UCSD-AML1 (cell line): ENCODE measurements around the gene TBL1X.
"Not testable (repeated sequence)": the region's sequence is repeated elsewhere in the genome, so short reads cannot be mapped to it uniquely, and the experiment has no call there.

ENCODE experiments used
- DNase-seq: peaks from one replicate; lab custom pipeline; 2025; ENCODE audit not compliant: unreplicated experiment; lab: John Stamatoyannopoulos, UW

The TBL1X gene

DNA sequence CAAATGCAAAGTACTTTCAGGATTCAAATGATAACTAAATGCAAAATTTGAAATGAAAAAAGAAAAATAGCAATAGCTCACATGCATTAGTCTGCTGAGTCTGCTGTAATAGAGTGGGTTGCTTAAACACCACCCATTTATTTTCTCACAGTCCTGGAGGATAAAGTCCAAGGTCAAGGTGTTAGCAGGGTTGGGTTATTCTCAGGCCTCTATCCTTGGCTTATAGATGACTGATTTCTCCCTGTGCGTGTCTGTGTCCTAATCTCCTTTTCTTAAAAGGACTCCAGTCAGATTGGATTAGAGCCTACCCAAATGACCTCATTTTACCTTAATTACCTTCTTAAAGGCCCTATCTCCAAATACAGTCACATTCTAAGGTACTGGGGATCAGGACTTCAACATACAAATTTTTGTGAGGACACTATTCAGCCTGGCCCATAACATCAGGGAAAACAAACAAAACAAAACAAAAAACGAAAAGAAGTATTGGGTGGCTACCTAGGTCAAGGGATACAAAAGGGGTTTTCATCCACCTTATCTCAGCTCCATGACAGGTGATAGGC lies 6.3 kb upstream of the TBL1X start:
- DNase-seq = no peak

DNA sequence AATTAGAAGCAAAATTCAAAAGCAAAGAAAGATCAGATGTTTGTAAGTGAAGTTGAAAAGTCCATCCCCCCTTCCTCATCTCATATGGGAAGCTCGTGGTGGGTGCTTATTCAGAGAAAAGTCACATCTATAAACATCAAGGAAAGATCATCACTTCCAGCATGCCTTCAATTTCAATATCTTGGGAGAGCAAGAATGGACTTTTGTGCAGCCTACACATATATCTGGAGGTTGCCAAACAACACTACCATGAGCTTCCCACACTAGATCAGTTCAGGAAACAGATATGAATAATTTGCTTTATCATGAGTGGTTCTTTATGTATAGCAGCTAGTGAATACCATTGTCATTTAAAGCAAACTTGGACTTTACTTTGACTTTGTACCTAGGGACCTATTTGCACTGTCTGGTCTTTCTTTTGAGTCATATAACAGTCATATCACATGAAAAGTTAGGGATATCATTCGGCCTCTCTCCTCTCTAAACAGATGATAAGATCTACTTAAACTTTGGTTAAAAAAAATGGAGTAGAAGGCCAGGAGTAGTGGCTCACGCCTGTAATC lies 5.6 kb upstream of the TBL1X start:
- DNase-seq = no peak

DNA sequence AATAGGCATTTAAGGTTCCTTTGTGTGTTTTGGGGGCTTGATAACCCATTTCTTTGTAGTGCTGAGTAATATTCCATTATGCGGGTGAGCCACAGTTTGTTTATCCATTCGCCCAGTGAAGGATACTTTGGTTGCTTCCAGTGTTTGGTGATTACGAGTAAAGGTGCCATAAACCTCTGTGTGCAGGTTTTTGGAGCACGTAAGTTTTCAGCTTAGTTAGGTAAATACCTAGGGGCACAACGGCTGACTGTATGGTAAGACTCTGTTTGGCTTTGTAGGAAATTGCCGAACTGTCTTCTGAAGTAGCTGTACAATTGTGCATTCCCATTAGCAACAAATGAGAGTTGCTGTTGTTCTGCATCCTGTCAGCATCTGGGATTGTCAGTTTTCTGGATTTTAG lies 3.8 kb upstream of the TBL1X start:
- no peak for DNase-seq

DNA sequence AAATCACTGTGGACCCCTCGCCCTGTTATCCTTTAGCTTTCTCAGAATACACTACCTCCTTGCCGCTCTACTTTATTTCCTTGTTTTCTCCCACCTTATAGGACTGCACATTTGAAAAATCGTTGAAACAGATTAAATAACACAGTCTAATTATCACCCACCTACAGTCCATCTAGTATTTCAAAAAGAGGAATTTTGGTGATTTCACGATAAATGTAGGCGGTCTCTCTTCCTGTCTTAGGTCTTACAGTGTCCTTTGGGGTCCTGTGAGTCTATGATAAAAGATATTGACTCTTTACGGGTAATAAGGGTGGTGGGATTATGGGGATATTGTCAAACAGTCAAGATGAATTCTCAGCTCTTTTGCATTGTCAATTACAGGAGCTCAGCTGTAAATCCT lies 2.4 kb upstream of the TBL1X start:
- DNase-seq = no peak

DNA sequence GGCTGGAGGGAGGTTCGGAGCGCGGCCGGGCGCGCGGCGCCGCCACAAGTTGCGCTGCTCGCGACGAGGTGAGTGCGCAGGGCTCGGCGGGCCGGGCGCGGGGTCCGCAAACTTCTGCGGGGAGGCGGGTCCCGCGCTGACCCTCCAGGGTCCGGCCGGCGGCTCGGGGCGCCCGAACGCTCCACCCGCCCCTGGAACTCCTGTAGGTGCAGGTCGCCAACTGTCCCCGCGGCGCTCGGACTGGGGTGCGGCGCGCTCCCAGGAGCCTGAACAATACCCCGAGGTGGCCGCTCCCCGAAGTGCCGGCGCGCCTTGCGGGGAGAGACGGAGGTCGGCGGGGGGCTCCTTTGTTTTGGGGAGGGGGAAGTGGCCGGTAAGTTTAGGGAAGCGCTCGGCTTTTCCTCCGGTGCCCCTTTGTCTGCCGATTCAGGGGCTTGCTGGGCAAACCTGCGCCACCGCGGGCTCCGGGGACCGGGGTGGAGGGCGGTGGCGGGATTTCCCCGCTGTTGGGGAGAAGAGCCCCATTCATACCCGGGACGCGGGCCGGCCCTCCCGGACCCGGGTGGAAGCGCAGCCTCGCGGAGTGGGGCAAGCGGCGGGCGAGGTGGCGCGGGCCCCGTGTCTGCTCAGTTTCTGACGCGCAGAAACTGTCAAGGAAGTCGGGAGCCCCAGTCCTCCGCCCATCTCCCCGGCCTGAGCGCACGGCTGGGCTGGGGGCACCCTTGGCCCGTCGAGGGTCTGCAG lies 694 bp downstream of the TBL1X start:
- DNase-seq = peak; percentile 37

DNA sequence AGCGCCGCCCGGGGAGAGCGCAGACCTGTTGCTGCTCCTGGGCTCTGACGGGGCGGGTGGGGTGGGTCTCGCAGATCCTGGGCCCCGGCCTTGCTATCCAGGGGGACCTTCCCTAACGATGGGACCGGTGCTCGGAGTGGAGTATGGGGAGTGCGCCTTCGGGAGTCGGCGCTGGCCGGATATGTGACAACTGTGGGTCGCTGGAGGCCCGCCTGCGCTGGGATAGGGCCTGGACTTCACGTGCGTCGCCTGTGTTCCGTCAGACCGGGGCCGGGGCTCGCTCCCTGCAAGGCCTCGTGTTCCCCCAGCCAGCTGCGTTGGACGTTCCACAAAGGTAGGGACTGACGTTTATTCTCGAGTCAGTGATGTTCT lies 1.3 kb downstream of the TBL1X start:
- peak; percentile 30 for DNase-seq

DNA sequence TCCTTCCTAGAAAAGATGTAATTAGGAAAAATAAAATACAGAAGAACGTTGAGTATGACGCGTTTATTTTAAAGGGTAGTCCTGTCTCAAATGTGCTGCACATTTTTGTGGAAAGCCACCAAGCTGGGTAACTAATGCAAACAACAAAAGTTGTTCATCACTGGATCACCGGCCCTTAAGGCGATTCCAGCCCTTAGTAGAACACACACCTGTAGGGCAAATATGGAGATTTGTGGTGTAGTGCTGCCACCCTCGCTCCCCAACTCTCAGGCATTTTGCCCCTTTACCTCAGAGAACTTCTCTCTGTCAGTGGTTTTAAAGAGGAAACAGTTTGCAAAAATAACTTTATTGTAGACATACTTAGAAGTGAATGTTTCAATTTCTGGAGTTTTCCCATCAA lies 1.9 kb downstream of the TBL1X start:
- no peak for DNase-seq

DNA sequence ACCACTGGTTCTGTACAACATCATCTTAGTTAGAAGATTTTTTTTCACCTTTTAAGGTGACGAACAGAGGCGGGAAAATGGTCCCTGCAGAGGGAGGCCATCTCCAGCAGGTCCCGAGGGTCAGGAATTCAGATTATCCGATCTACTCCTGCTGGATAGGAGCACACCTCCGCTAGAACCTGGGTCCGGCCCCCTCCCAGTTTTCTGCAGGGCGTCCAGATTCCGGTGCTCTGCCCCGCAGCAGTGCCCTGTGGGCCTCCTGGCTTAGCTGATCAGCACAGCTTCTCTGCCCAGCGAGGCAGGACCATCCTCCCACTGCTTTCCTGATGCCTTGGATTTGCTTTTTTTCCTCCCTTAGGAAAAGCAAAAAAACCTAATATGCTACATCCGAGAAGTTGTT lies 2.3 kb downstream of the TBL1X start:
- DNase-seq = no peak

DNA sequence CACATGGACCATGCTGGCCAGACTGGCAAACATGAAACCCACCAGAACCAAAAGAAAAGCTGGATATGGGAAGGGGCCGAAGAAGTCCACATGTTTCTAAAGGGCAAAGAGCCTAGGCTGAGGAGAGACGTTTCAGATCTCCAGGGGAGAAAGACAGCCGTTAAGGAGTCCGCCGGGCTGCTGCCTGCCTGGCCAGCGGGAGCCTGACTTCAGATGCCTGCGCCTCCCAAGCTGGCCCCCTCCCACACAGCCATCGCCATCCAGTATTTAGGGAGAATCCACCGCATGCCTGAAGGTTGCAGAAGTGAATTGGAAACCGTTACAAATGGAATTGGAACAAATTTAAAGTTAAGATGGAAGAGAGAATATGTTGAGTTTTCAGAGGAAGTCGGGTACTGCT lies 2.9 kb downstream of the TBL1X start:
- DNase-seq = no peak

DNA sequence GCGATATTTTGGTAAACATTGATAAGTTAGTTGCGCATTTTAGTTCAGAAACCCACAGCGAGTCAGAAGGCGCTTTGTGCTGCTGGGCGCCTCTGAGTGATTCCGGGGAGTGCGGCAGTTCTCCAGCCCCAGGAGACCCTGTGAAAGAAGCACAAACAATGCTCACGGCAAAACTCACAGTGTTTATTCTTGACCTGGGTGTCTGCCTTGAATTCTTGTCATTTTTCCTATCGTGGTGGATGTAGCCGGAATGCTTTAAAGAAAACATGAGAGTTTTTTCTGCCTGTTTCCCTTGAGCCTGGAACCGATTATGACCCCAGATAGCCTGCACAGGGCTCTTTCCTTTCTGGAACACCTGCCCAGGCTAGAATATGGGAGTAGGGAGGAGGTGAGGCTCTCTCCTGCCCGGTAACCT lies 6.7 kb downstream of the TBL1X start:
- DNase-seq = no peak

DNA sequence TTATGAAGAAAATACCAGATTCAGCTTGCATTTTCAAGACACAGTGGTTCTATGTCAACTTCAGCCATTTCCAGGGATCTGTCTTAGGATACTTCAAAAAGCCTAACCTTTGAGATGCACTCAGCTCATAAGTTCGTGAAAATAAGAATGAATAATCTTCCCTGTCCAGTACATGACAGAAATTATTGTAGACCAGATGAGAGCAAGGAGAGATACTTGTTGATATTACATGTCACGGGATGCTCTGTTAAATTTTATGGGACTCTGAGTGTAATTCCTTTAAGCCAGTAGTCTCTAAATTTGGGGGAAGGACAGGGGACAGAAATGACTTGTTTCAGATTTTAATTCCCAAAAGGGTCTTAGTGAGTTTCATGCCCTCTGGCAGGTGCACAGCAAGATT lies 8.8 kb downstream of the TBL1X start:
- DNase-seq = no peak

DNA sequence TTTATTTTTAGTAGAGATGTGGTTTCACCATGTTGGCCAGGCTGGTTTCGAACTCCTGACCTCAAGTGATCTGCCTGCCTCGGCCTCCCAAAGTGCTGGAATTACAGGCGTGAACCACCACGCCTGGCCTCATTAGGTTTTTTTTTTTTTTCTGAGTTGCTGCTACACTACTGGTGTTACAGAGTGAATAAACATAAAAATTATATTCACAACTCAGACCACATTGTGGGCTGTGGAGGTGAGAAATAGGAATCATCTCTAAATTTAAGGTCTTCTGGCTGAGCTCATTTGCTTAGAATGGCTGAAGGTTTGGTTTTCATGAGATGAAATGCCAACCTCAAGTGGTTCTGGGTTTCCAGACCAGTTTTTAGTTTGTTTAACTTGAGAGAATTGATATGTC lies 10.6 kb downstream of the TBL1X start:
- DNase-seq = not testable (repeated sequence)

DNA sequence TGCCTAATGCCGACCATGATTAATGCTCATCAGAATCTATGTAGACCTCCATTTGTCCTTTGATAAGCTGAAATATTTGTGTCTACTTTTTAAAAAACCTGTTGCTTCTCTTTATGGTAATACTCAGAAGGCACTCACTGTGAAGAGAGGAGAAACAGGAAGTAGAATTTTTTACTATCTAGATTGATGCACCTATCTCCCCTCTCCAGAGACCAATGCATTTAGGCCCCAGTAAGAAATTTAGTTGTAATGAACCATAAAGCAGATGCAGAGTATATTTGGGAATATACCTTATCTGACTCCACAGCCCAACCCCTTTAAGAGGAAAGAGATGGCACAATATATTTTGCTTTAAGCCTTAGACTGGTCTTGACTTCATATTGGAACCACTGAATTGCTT lies 11.1 kb downstream of the TBL1X start:
- no peak for DNase-seq

DNA sequence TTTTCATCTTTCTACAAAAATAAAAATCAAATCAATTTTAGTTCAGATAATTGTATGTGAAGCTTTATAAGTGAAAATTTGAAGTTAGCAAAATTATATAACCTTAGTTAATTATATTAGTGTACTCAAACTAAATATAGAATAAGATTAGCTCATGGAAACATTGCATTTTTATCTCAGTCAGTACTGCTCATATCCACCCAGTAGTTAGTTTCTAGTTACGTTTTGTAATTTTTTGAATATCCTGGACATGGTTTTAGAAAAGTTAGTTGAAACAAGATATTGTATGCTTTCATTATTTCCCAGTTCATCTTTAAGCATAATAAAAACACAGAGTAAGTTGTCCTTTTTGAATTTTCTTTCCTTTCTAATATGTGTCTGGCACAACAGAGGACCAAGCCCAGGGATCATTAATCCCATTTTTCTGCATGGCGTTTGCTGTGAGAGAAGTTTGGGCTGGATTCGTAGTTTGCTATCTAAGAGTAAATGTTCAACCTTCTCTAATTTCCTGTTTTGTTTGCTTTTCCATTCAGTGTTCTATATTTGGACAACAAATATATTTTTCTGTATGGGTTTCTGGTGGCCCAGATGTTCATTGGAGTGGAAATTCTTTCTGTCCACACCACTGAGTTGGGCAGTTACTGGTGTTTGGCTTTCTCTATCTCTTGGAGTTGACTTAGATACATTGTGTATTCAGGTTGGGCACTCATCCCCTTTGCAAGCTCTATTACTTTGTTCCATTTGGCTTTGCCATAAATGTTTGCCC lies 12.1 kb downstream of the TBL1X start:
- DNase-seq = no peak

DNA sequence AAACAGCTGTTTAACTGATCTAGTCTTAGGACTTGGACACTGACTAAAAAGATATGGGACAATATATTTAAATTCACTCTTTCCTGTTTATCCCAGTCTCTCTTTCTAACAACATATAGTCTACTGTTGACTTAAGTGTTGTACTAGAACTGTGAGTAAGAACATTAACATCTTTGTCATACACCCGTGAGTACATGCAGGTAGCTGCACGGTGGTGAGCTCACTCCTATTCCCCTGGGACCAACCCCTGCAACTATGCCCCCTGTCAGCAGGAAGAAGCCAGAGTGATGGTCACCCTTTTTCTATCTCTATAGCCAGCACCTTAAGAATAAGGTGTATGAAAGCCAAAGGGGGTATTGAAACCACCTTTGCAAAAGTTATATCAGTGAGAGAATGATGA lies 17.6 kb downstream of the TBL1X start:
- DNase-seq = no peak

DNA sequence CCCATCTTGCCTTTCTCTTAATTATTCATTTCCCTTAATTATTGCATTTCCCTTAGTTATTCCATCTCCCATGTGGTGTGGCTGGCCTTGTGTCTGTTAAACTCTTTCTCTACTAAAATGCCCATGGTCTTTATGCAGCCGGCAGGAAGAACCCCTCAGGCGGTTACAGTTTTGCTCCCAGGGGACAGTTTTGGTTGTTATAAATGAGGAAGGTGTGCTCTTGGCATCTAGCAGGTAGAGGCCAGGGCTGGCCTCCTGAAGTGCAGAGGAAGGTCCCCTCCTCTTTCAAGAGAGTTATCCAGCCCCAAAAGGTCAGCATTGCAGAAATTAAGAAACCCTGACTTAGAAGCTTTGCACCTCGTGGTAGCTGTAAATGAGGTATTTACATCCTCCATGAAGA lies 18.0 kb downstream of the TBL1X start:
- DNase-seq = no peak

DNA sequence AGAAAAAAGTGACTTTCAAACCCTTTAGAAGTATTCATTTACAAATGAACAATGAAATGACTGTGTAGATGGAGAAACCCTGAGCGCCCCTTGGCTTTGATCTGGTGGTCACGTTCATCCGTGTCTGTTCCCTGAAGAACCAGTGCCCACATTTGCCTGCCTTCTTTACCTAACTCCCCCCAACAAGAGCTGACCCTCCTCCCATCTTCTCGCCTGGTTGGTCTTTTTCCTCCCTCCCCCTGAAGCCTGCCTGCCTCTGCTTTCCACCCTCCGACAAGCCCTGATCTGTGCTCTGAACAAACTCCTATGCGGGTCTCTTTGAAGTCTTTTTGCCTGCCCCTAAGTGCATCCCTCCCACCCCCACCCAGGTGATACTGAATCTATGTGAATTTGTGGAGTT lies 18.5 kb downstream of the TBL1X start:
- no peak for DNase-seq

DNA sequence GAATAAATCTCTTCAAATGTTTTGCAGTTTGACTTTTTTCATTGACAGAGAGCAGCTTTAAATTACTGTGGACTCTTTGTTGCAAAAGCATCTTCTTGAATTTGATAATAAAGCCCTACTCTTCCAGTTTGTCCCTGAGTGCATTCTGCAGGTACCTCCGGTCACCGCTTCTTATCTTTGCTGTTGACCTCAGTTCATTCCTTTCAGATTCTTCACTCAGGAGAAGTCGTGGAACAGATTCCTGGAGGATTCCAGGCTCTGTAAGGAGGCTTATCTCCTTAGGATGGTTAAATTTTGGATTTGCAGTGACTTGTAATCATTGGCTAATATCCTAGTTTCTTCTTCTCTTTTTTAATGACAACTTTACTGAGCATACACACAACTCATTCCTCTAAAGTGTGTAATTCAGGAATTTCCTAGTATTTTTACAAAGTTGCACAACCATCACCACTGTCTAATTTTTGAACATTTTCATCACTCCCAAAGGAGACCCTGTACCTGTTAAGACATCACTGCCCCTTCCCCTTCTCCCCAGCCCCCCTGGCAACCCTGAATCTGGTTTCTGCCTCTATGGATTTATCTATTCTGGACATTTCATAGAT lies 22.0 kb downstream of the TBL1X start:
- no peak for DNase-seq

DNA sequence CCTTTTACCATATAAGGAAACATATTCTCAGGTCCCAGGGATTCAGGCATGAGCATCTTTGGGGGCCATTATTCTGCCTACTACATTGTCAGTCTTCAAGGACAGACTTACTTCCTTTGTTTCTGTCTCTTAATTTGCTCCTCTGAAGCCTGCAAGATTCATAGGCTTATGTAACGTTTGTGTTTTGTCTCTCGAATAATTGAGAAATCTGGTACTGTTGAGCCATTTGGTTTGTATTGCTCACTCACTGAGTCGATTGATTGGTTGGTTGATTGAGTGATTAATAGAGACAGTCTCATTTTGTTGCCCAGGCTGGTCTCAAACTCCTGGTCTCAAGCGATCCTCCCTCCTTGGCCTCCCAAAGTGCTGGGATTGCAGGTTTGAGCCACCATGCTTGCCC lies 23.7 kb downstream of the TBL1X start:
- DNase-seq = no peak

DNA sequence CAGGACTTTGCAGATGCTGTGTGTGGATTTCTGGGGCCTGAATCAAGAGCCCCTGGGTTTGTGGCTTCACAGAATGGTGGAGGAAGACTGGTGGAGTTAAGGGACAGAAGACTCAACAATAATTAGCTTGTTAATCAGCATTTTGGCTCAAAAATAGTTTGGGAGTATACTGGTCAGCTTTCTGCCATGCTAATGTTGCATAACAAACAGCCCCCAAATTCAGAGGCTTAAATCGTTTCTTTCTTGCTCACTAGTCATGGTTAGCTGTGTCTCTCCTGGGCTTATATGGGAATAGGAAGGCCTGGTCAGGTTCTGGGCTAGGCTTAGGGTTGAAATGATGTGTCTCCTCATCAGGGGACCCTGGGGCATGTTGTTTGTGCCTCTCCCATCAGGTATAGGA lies 24.4 kb downstream of the TBL1X start:
- DNase-seq = no peak

DNA sequence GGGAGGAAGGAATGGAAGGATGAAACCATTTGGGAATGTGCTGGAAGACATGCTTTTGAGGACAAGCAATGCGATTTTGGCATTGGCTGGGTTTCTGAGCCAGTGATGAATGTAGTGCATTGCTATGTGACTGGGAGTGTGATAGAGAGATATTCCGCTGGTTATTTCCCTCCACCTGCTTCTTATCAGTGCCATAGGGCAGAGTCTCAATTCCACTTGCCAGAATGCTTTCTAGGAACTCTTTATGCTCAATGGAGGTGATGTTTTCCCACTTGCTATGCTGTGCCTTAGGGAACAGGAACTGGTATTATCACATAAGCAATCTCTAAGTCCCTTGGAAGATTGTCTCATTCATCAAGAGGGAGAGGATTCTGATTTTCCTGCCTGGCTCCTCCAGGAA lies 28.0 kb downstream of the TBL1X start:
- DNase-seq = no peak

DNA sequence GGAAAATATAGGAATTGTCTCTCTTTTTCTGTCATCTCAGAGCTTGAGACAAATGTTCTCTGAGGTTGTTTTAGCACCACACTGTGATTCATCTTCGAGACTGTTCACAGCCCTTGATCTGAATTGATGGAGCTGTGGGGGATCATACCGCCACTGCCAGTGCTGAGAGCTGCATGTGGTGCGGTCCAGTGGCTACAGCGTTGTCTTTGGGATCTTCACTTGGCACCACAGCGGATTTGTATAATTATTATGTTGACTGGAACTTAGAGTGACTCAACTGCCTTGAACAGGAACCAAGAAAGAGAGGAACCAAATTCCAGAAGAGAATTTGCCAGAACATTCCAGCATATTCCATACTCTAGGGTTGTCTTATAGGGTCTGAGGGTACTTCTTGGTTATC lies 29.1 kb downstream of the TBL1X start:
- no peak for DNase-seq
